Measurements from ENCODE around the gene CBFA2T3.

DNA sequence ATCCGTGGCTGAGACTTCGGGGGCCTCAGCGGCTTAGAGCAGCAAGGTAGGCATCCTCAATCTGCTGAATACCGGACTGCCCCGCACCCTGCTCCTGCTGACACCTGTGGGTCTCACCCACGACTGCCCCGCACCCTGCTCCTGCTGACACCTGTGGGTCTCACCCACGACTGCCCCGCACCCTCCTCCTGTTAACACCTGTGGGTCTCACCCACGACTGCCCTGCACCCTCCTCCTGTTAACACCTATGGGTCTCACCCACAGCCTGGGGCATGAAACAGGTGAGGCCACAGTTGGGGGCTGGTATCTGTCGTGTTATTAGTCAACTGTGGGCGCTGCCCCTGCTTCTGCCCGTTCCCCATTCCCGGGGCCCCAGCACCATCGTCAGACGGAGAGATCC is 74.3 kb downstream of the CBFA2T3 start:
- TF ChIP-seq POLR2A (IDR thresholded peaks at IDR 0.05), result no peak
- TF ChIP-seq, protein P1, sequence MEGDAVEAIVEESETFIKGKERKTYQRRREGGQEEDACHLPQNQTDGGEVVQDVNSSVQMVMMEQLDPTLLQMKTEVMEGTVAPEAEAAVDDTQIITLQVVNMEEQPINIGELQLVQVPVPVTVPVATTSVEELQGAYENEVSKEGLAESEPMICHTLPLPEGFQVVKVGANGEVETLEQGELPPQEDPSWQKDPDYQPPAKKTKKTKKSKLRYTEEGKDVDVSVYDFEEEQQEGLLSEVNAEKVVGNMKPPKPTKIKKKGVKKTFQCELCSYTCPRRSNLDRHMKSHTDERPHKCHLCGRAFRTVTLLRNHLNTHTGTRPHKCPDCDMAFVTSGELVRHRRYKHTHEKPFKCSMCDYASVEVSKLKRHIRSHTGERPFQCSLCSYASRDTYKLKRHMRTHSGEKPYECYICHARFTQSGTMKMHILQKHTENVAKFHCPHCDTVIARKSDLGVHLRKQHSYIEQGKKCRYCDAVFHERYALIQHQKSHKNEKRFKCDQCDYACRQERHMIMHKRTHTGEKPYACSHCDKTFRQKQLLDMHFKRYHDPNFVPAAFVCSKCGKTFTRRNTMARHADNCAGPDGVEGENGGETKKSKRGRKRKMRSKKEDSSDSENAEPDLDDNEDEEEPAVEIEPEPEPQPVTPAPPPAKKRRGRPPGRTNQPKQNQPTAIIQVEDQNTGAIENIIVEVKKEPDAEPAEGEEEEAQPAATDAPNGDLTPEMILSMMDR (IDR thresholded peaks at IDR 0.05), result no peak
